GM18511 (cell line): ENCODE results near the gene ITGA6.

Source experiments
- ATAC-seq: cut with Tn5 transposase; IDR thresholded peaks from one replicate; pipeline ENCODE4 v1.9.1; 2021; ENCODE audit warnings: mild to moderate bottlenecking, moderate library complexity; ENCODE audit not compliant: unreplicated experiment

ITGA6 gene

DNA sequence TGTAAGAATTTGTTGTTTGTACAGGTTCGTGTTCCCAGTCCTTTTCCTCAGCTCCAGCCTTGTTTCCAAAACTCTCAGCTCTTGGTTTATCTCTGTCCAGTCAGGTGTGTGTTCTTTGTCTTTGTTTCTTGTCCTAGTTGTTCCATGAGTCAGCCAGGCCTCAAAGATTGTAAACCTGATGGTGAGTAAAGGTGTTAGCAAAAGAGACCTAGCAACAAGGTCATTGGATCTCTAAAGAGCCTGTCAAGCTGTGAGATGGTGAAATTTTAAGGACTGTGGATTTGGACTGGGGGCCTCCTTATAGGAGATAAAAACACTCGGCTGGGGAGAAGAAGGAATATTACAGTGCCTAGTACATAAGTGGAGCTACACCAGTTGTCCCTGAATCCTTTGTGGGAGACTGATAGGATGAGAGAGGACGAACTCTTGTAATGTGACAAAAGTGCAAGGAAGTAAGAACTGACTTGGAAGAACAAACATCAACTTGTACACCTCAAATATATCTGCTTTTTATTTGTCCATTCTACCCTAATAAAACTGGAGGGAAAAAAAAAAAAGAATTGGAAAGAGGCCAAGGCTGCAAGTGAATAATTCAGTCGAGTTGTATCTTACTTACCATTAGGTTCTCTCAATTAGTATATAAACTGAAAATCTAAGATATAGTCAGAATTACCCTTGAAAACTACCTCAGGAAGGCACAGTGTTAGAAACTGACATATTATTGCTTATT, 37.2 kb downstream of the ITGA6 start:
- ATAC-seq = no peak

DNA sequence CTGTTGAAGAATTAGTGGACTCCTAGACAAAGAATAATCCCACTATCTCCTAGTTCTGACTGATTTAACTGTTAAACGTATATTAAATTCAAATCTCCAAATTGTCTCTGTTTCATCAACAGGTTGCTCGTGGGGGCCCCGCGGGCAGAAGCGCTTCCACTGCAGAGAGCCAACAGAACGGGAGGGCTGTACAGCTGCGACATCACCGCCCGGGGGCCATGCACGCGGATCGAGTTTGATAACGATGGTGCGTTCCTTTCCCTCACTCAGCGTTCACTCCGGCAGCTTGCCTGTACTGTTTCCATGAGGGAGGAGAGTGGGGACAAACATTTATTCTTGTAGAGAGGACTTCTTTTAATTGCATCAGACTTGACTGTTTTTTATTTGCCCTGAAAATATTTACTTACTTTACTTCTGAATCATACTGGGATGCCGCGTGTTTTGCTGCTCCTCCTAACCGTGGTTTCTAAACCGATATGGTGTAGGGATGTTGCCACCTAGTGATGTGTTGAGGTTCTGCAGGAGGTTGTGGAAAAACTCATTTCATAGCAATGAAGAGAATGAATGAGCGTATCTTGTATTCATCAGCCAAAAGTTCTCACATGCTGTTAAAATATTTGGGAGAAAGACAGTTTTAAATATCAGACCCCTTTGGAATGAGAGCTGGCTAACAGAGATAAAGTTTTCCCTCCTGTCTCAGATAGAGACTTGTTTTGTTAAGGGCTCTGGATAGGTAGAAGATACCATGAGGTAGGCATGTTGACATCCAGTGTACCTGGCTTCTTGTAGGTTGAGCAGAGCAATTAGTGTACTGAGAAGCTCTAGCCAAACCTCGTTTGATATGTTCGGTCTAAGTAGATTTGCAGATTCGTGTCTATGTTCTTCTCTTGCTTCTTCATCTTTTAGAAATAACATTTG, 38.3 kb downstream of the ITGA6 start:
- no peak for ATAC-seq

- no peak for ATAC-seq
These were observed 40.0 kb downstream of the ITGA6 start for GRCh38 chr2:172467382-172467781.

GRCh38 chr2:172470958-172471922, 43.9 kb downstream of the ITGA6 start:
- no peak for ATAC-seq

DNA sequence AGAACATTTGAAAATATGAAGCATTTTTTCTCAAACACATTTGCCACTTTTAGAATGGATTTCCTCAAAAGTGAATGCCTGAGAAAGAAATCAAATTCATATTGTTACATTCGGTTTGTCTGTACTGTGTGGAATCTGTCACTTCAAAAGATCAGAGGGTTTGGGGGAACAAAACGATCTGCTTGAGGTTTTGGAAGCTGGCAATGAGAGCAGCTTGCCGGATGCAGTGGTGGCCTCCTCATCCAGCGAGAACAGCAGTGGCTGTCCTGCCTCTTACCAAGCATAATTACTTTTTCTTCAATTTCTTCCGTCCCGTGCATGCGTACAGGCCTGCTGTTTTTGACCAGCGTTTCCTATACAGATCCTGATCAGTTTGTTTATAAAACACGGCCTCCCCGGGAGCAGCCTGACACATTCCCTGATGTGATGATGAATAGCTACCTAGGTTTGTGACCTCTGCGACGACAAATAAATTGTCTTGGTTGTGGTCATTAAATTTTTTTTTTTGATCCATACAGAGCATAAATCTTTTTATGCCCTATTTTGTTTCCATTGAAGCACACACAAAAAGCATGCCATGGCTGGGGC, 45.2 kb downstream of the ITGA6 start:
- ATAC-seq = no peak

DNA sequence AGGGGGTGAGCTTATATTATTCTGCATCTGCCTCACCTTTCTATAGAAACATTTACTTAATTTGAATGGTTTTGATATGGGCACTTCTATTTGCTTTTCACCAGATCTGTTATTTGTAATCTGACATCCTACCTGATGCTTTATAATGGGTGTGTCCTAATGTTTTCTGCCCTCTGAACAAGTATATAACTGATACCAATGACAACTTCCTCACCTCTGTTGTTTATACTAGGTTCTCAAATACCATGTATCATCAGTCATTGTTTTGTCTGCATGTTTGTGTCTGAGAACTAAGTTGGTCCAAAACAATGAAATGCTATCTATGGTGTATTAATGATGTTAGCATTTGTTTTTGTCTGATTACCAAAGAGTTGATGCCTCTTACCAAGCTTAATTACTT, 45.8 kb downstream of the ITGA6 start:
- ATAC-seq = no peak

- no peak for ATAC-seq
These were observed 51.0 kb downstream of the ITGA6 start for GRCh38 chr2:172478353-172478752.

- no peak for ATAC-seq
These were observed 53.2 kb downstream of the ITGA6 start for GRCh38 chr2:172480301-172481218.

- no peak for ATAC-seq
These were observed 54.3 kb downstream of the ITGA6 start for GRCh38 chr2:172481507-172482262.

DNA sequence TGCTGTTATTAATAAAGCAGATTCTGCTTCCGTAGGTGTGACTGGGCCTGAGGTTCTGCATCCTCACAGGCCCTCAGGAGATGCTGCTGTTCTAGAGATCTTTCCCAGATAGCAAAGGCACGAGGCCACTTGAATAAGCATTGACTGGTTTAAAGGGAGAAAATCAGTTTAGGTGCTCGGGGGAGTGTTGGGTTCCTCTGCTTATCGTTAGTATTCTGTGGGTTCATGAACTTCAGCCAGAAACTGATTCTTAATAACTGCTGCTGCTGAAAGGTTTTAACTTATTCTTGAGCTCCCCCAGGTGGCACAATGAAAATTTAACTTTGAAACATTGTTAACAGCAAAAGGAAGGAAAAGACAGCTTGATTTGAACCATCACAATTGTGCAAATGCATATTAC, 56.9 kb downstream of the ITGA6 start:
- ATAC-seq = no peak

DNA sequence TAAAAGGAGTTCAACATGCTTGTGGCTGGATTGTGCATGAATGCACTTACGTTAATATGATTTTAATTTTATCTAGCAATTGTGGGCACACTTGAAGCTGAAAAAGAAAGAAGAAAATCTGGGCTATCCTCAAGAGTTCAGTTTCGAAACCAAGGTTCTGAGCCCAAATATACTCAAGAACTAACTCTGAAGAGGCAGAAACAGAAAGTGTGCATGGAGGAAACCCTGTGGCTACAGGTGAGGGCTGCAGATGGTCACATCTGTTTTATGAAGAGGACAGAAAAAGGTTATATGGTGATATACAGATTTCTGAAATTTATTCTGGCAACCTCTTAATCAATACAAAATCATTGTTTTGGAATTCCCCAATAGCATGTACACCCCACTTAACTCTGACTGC, 57.3 kb downstream of the ITGA6 start:
- ATAC-seq = no peak

GRCh38 chr2:172488556-172488955, 61.2 kb downstream of the ITGA6 start:
- no peak for ATAC-seq

GRCh38 chr2:172489681-172490080, 62.3 kb downstream of the ITGA6 start:
- no peak for ATAC-seq

DNA sequence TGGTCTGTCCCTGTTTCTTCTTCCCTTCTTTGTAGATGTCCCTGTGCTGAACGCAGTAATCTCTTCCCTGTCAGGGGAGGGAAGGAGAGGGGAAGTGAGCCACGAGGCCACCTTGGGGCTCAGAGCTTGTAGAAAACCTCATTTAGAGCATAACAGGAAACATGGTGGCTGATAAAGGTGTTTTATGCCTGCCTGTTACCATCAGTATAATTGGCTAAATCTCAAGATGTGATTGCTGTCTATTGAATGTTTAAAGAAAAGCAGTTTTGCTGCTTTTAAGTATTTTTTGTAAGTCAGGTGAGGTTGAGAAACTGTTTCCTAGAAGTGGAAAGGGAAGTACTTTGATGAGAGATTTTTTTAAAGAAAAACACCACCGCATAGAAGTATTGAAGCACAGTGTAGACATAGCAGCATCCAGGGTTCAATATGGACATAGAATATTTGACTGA, 68.8 kb downstream of the ITGA6 start:
- ATAC-seq = no peak

GRCh38 chr2:172507199-172507598, 79.8 kb downstream of the ITGA6 start:
- ATAC-seq = no peak

GRCh38 chr2:172510088-172510487, 82.7 kb downstream of the ITGA6 start:
- ATAC-seq = no peak

GRCh38 chr2:172510548-172510947, 83.2 kb downstream of the ITGA6 start:
- ATAC-seq = no peak

DNA sequence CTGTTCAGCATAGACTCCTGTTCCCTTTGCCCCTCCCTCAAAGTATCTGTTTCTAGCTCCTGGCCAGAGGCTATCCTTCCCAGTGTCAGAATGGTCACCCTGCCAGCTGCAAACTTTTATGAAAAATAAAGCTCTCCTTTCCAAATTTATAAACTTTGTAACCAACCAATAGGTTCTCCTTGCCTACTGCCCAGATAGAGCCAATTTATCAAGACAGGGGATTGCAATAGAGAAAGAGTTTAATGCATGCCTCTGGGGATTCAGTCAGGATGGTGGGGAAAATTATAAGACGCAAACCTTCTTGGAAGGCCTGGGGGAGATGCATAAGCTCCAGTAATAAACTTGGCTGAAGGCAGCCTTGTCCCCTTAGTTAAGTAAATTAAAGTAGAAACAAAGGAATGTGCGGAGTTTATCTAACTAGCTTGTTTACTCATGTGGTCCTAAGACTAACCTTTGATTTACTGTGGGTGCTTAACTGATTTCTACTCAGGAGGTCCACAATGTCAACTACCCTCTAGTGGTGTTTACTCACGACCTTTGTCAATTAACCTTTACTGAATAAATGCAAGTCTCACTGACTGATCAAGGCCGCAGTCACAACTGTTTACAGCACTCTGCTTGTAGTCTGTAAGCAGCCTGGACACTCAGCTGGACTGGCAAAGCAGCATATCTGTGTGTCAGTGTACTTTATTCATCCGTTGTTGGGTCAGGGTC, 85.6 kb downstream of the ITGA6 start:
- ATAC-seq = no peak
